DOHH2 (cell line): ENCODE data around the gene KCNN3.
A peak's percentile ranks its signal among the peaks of the same experiment; 100 is the strongest.

Experiments used
- H3F3A ChIP-seq: fragments of 200-600 bp; sonication (generic), shearing (Covaris generic); 2 replicates; pipeline ENCODE4 v1.6.0; 2016; ENCODE audit warnings: antibody characterized with exemption, mild to moderate bottlenecking; ENCODE audit not compliant: control insufficient read depth, insufficient read depth
- H3K27ac ChIP-seq: fragments of 200-600 bp; sonication (generic); 2 replicates; pipeline ENCODE4 v1.5.1; 2014; ENCODE audit warnings: low read depth, mild to moderate bottlenecking, low read length, moderate library complexity
- H3K27me3 ChIP-seq: fragments of 200-600 bp; sonication (generic); 2 replicates; pipeline ENCODE4 v1.6.1; 2014; ENCODE audit warnings: mild to moderate bottlenecking, low read length, mixed read lengths; ENCODE audit not compliant: control insufficient read depth
- H3K36me3 ChIP-seq: fragments of 200-600 bp; sonication (generic); 2 replicates; pipeline ENCODE4 v1.6.1; 2014; ENCODE audit warnings: mild to moderate bottlenecking, low read length, moderate library complexity, mixed read lengths; ENCODE audit not compliant: control insufficient read depth
- H3K4me1 ChIP-seq: fragments of 200-600 bp; sonication (generic); 2 replicates; pipeline ENCODE4 v1.6.1; 2014; ENCODE audit warnings: mild to moderate bottlenecking, low read length, mixed read lengths; ENCODE audit not compliant: control insufficient read depth
- H3K4me2 ChIP-seq: fragments of 200-600 bp; sonication (generic); 2 replicates; pipeline ENCODE4 v1.6.0; 2014; ENCODE audit warnings: mild to moderate bottlenecking, low read length, moderate library complexity
- H3K4me3 ChIP-seq: fragments of 200-600 bp; sonication (generic); 2 replicates; pipeline ENCODE4 v1.5.1; 2014; ENCODE audit warnings: mild to moderate bottlenecking, low read length, mixed read lengths
- H3K79me2 ChIP-seq: fragments of 200-600 bp; sonication (generic); 2 replicates; pipeline ENCODE4 v1.6.1; 2014; ENCODE audit warnings: mild to moderate bottlenecking, low read length, mixed read lengths; ENCODE audit not compliant: control insufficient read depth
- H3K9me2 ChIP-seq: fragments of 200-600 bp; sonication (generic); replicated peaks from 2 replicates; pipeline ENCODE4 v1.6.1; 2014; ENCODE audit warnings: mild to moderate bottlenecking, low read length, mixed read lengths; ENCODE audit not compliant: control insufficient read depth
- H3K9me3 ChIP-seq: fragments of 200-600 bp; sonication (generic); 2 replicates; pipeline ENCODE4 v1.6.1; 2014; ENCODE audit warnings: antibody characterized with exemption, low read length, mixed read lengths; ENCODE audit not compliant: control insufficient read depth, insufficient read depth
- H4K20me1 ChIP-seq: fragments of 200-600 bp; sonication (generic); 2 replicates; pipeline ENCODE4 v1.6.0; 2014; ENCODE audit warnings: low read depth, mild to moderate bottlenecking, antibody characterized with exemption, low read length, moderate library complexity; ENCODE audit not compliant: control insufficient read depth, insufficient read depth
- EZH2phosphoT487 ChIP-seq: fragments of 200-600 bp; sonication (generic); IDR thresholded peaks from 2 replicates; pipeline ENCODE4 v1.6.1; 2017; ENCODE audit warnings: borderline replicate concordance, mild to moderate bottlenecking, antibody characterized with exemption, low read length, moderate library complexity, mixed read lengths
- TF ChIP-seq, protein P1 (sequence below): fragments of 200-600 bp; sonication (generic); IDR thresholded peaks from one replicate; pipeline ENCODE4 v1.5.1; 2014; ENCODE audit warnings: antibody characterized with exemption, mild to moderate bottlenecking, low read depth, low read length; ENCODE audit not compliant: poor library complexity, severe bottlenecking

The KCNN3 gene

GRCh38 chr1:154759196-154759595 lies 110.9 kb downstream of the KCNN3 start:
- Histone ChIP-seq H3F3A (peaks cover 13% of the 10 kb centered on the region), H3K9me2 (no peaks in the 10 kb centered on the region), H3K4me2 (peak overlapping the region; percentile 17; the same call in 1 of the 2 replicates), H3K79me2 (no peaks in the 10 kb centered on the region), H3K36me3 (peaks cover 28% of the 10 kb centered on the region), H4K20me1 (peaks cover under 1% of the 10 kb centered on the region; the same call in 1 of the 2 replicates), H3K4me1 (peaks cover 30% of the 10 kb centered on the region), H3K27ac (no peak overlapping the region), H3K4me3 (no peak overlapping the region), H3K27me3 (no peaks in the 10 kb centered on the region), H3K9me3 (no peaks in the 10 kb centered on the region)
- TF ChIP-seq, protein P1, sequence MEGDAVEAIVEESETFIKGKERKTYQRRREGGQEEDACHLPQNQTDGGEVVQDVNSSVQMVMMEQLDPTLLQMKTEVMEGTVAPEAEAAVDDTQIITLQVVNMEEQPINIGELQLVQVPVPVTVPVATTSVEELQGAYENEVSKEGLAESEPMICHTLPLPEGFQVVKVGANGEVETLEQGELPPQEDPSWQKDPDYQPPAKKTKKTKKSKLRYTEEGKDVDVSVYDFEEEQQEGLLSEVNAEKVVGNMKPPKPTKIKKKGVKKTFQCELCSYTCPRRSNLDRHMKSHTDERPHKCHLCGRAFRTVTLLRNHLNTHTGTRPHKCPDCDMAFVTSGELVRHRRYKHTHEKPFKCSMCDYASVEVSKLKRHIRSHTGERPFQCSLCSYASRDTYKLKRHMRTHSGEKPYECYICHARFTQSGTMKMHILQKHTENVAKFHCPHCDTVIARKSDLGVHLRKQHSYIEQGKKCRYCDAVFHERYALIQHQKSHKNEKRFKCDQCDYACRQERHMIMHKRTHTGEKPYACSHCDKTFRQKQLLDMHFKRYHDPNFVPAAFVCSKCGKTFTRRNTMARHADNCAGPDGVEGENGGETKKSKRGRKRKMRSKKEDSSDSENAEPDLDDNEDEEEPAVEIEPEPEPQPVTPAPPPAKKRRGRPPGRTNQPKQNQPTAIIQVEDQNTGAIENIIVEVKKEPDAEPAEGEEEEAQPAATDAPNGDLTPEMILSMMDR = no peak
- TF ChIP-seq EZH2phosphoT487 = no peak

DNA sequence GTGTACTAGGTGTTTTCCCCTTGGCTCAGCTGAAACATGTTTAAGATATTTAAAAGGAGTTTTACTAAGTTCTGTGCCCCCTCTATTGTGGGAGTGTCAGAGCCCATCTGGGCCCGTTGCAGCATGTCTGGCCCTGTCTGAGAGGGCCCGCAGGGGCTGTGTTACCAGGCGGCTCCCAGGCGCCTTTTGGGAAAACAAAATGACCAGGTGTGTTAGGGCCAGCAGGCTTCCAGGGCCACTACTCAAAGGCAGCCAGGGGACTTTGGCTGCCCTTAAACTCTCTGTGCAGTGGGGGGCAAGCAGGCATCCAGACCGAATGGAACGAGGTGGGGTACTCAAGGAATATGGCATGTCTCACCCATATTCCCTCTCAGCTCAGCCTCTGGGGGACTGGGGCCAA lies 111.7 kb downstream of the KCNN3 start:
- H3K4me1 ChIP-seq = peaks cover 30% of the 10 kb centered on the region
- TF ChIP-seq, protein P1 = no peak
- no peak for TF ChIP-seq EZH2phosphoT487

DNA sequence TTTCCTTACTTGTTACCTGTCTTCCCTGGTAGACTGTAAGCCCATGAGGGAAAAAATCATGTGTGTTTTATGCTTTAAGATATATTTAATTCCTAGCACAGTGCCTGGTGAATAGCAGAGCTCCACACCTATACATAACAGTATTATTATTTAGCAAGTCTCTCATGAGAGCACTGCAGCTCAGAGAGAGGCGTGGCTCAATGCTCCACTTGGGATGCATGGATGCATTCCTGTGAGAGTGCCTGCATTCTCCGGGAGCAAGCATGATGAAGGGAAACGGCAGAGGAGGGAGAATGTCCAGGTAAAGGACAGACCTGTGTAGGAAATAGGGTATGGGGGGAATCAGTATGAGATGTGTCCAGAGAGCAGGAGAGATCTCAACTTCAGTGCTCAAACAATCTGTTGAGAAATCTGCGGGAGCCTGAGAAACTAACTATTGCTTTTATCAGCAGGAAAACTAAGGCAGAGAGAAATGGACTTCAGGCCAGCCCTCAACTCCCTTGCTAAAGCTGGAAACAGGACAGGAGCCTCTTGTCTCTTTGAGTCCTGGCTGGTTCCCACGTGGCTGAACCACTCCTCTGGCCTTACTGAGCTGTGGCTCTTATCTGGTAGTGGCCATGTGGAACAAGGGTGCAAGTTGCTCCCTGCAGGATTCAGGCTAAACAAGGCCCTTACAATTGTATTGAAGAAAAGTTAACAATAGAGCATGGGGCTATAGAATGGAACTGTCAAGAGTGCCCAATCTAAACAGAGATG lies 113.1 kb downstream of the KCNN3 start:
- TF ChIP-seq, protein P1 = no peak
- TF ChIP-seq EZH2phosphoT487 = no peak
- no peaks in the 10 kb centered on the region for H3K79me2 ChIP-seq

More for the DNA sequence above, 111.7 kb downstream of the KCNN3 start:
- Histone ChIP-seq H3K9me2 (no peaks in the 10 kb centered on the region), H3K79me2 (no peaks in the 10 kb centered on the region), H3K27me3 (no peaks in the 10 kb centered on the region), H3K4me2 (no peak overlapping the region), H3K4me3 (no peak overlapping the region), H3K36me3 (peaks cover 36% of the 10 kb centered on the region), H4K20me1 (peaks cover 4% of the 10 kb centered on the region; the same call in 1 of the 2 replicates), H3F3A (peaks cover 11% of the 10 kb centered on the region), H3K27ac (no peak overlapping the region), H3K9me3 (no peaks in the 10 kb centered on the region)

More for the DNA sequence above, 113.1 kb downstream of the KCNN3 start:
- no peak overlapping the region for H3K27ac ChIP-seq
- H4K20me1 ChIP-seq = peaks cover 4% of the 10 kb centered on the region; the same call in 1 of the 2 replicates
- no peaks in the 10 kb centered on the region for H3K9me2 ChIP-seq
- no peak overlapping the region for H3K4me2 ChIP-seq
- no peaks in the 10 kb centered on the region for H3F3A ChIP-seq
- no peaks in the 10 kb centered on the region for H3K9me3 ChIP-seq
- H3K36me3 ChIP-seq = peaks cover 46% of the 10 kb centered on the region
- peaks cover 30% of the 10 kb centered on the region for H3K4me1 ChIP-seq
- no peak overlapping the region for H3K4me3 ChIP-seq
- H3K27me3 ChIP-seq = no peaks in the 10 kb centered on the region
